Parathyroid adenoma (tissue), 2 donors: ENCODE results near the gene NIPAL1.

Experiments
- H2AFZ ChIP-seq: fragments of 300-600 bp; sonication (generic); one replicate; pipeline ENCODE4 v1.7.0; 2017; ENCODE audit warnings: antibody characterized with exemption, mild to moderate bottlenecking
- H3K27ac ChIP-seq: fragments of 300-600 bp; sonication (generic); one replicate; pipeline ENCODE4 v1.7.0; 2017
- H3K27me3 ChIP-seq: fragments of 300-600 bp; sonication (generic); one replicate; pipeline ENCODE4 v1.7.0; 2017; ENCODE audit warnings: low read length; ENCODE audit not compliant: control insufficient read depth, insufficient read depth
- H3K36me3 ChIP-seq: fragments of 300-600 bp; sonication (generic); one replicate; pipeline ENCODE4 v1.7.0; 2017; ENCODE audit warnings: low read length; ENCODE audit not compliant: control insufficient read depth, insufficient read depth
- H3K4me1 ChIP-seq: fragments of 300-600 bp; sonication (generic); one replicate; pipeline ENCODE4 v1.7.0; 2017; ENCODE audit warnings: control low read depth
- H3K4me2 ChIP-seq: fragments of 300-600 bp; sonication (generic); one replicate; pipeline ENCODE4 v1.7.0; 2017; ENCODE audit warnings: low read length
- H3K4me3 ChIP-seq: fragments of 300-600 bp; sonication (generic); one replicate; pipeline ENCODE4 v1.7.0; 2017; ENCODE audit warnings: low read depth, low read length
- H3K79me2 ChIP-seq: fragments of 300-600 bp; sonication (generic); one replicate; pipeline ENCODE4 v1.7.0; 2017; ENCODE audit warnings: control low read depth
- H3K9ac ChIP-seq: fragments of 300-600 bp; sonication (generic); one replicate; pipeline ENCODE4 v1.7.0; 2017; ENCODE audit warnings: mild to moderate bottlenecking
- H3K9me3 ChIP-seq: fragments of 300-600 bp; sonication (generic); one replicate; pipeline ENCODE4 v1.7.0; 2017; ENCODE audit warnings: low read length; ENCODE audit not compliant: control insufficient read depth
- TF ChIP-seq, protein P1 (sequence below): fragments of 300-600 bp; sonication (generic); IDR thresholded peaks from one replicate; pipeline ENCODE4 v1.7.0; 2017; ENCODE audit warnings: antibody characterized with exemption, mild to moderate bottlenecking
- donor health status: primary hyperparathyroidism.

Gene NIPAL1

DNA sequence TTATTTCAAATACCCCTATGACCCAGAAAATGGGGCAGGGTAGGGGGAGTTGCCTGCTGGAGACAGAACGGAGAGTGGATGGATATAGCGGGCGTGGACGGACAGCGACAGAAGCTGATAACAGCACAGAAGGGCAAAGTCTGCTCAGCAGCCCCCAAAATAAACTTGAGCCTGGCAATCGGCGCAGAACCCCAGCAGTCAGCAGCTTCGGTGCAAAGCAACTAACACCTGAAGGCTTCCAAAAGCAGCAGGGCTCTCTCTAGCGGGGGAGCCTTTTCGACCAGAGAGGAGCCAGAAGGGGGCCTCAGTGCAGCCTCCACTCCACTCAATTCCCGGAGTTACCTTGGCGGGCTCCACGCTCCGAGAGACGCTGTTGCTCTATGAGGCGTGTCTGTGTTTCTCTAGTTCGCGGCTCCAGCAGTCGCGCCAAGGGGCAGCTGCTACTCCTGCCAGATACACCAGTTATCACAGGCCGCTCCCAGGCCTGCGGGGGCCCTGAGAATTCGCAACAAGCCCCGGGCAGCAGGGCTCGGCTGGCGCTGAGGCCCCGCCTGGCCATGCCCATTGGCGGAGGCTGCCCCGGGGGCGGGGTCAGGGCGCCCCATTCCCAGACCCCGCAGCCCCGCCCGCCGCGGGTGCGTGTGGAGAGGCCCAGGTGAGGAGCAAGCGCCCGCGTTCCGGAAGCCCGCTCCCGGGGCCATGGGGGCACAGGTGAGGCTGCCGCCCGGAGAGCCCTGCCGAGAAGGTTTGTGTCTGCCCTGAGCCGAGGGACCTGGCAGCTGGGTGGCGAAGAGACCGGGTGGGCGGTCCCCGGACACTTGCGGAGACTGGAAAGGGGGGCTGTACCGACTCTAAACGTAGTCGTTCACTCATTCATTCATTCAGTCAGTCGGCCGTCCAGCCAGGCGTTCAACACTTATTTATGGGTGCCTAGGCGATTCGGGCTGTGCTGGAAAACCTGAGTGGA, at the start of gene NIPAL1, which contains the start of gene CNGA1:
Gene NIPAL1, plus strand, starts transcription at position 632 of the 967 bp plus-strand sequence. Its CDS starts 68 bp downstream, at position 700.
Gene CNGA1, minus strand, starts transcription at position 541 of the 967 bp plus-strand sequence. CDS start 63,992 bp downstream, outside the sequence.
- TF ChIP-seq, protein P1, sequence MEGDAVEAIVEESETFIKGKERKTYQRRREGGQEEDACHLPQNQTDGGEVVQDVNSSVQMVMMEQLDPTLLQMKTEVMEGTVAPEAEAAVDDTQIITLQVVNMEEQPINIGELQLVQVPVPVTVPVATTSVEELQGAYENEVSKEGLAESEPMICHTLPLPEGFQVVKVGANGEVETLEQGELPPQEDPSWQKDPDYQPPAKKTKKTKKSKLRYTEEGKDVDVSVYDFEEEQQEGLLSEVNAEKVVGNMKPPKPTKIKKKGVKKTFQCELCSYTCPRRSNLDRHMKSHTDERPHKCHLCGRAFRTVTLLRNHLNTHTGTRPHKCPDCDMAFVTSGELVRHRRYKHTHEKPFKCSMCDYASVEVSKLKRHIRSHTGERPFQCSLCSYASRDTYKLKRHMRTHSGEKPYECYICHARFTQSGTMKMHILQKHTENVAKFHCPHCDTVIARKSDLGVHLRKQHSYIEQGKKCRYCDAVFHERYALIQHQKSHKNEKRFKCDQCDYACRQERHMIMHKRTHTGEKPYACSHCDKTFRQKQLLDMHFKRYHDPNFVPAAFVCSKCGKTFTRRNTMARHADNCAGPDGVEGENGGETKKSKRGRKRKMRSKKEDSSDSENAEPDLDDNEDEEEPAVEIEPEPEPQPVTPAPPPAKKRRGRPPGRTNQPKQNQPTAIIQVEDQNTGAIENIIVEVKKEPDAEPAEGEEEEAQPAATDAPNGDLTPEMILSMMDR = peak; percentile 18
- H3K4me1 ChIP-seq = peaks cover 5% of the 10 kb centered on the region
- peak within 1 kb of the TSS; percentile 69 for H3K4me2 ChIP-seq
- H3K4me3 ChIP-seq = peak within 1 kb of the TSS; percentile 76
- peak within 1 kb of the TSS; percentile 19 for H3K9ac ChIP-seq
- H2AFZ ChIP-seq = peak within 1 kb of the TSS; percentile 85
- no peaks in the 10 kb centered on the region for H3K79me2 ChIP-seq
- no peaks in the 10 kb centered on the region for H3K27me3 ChIP-seq
- no peaks in the 10 kb centered on the region for H3K9me3 ChIP-seq
- H3K27ac ChIP-seq = peak within 1 kb of the TSS; percentile 80
- H3K36me3 ChIP-seq = no peaks in the 10 kb centered on the region

DNA sequence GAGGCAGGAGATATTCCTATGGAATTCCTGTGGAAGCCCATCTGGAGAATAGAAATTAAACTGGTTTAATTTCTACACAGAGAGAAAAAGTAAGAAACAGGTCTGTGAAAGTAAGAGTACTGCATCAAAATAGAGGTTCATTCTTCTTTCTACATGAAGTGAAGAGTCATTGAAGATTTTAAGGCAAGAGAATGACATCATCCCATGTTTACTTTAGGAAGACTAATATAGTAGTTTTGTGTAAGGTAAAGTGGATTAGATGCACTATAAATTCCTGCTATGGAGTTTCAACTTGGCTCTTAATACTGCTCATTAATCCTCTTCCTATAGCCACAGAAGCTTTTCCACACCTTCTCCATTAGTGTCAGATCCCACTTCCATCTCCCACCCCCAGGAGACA, 47.7 kb upstream of the NIPAL1 start:
- Histone ChIP-seq H3K9ac (no peak overlapping the region), H2AFZ (no peak overlapping the region), H3K36me3 (no peaks in the 10 kb centered on the region), H3K4me2 (no peak overlapping the region), H3K27me3 (no peaks in the 10 kb centered on the region), H3K4me3 (no peak overlapping the region), H3K27ac (no peak overlapping the region), H3K79me2 (no peaks in the 10 kb centered on the region), H3K4me1 (no peaks in the 10 kb centered on the region), H3K9me3 (no peaks in the 10 kb centered on the region)
- TF ChIP-seq, protein P1 = no peak

DNA sequence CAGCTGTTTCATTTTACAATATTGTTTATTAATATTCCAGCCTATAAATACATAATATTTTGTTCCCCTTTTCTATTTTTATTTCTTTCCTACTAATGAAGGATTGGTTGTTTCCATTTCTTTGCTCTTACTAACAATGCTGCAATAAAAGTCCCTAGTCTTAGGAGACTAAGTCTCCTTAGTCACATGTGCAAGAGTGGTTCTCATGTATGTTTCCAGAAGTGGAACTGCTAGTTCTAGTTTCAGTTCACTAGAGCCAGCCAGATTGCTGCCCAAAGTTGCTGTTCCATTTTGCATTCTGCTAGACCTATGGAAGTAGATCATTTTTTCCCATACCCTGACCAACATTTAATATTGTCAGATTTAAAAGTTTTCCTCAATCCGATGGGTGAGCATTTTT, 44.4 kb upstream of the NIPAL1 start:
- Histone ChIP-seq H3K36me3 (no peaks in the 10 kb centered on the region), H3K9me3 (no peaks in the 10 kb centered on the region), H3K4me3 (no peak overlapping the region), H3K4me1 (no peaks in the 10 kb centered on the region), H3K4me2 (no peak overlapping the region), H3K9ac (no peak overlapping the region), H3K79me2 (no peaks in the 10 kb centered on the region), H3K27ac (no peak overlapping the region), H3K27me3 (no peaks in the 10 kb centered on the region), H2AFZ (no peak overlapping the region)
- TF ChIP-seq, protein P1 = no peak

DNA sequence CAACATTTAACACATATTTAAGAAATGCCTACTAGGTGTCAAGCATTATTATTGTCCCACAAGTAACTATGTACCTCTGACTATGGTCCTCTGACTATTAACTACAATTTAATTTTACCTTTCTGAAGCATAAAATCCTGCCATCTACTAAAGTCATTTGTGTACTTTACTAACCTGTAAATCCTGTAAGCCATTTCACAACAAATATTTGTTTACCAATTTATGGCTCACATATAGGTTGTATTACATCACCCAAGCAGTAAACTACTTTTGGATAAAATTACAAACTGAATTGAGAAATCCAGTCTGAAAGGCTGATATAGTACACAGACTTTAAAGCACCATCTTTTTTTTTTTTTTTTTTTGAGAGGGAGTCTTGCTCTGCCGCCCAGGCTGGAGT, 43.9 kb upstream of the NIPAL1 start:
- no peaks in the 10 kb centered on the region for H3K36me3 ChIP-seq
- no peaks in the 10 kb centered on the region for H3K9me3 ChIP-seq
- no peak overlapping the region for H3K9ac ChIP-seq
- H3K27ac ChIP-seq = no peak overlapping the region
- H3K4me2 ChIP-seq = no peak overlapping the region
- no peak overlapping the region for H2AFZ ChIP-seq
- no peak overlapping the region for H3K4me3 ChIP-seq
- TF ChIP-seq, protein P1 = no peak
- H3K4me1 ChIP-seq = no peaks in the 10 kb centered on the region
- no peaks in the 10 kb centered on the region for H3K79me2 ChIP-seq
- H3K27me3 ChIP-seq = no peaks in the 10 kb centered on the region
